Astrocyte (in vitro differentiated cells and primary cell): ENCODE data around the gene NAV1. TPM values are rescaled to one million over a fixed set of nuclear protein-coding genes. Genes with fewer than 3 reads are reported as not detected.

Experiments
- DNase-seq: peaks from one replicate; pipeline ENCODE4 v3.0.0-alpha.2; 2010; ENCODE audit warnings: low read depth
- FAIRE-seq: peaks from 2 replicates; lab custom pipeline; 2011; peaks lifted over from hg19 to GRCh38; lab: Jason Lieb, UNC
- H2AFZ ChIP-seq: 2 replicates; pipeline ENCODE4 v1.6.0; 2012; ENCODE audit warnings: low read depth, low read length, inconsistent platforms
- H3K27ac ChIP-seq: 2 replicates; pipeline ENCODE4 v1.5.1; 2011; ENCODE audit warnings: low read depth, low read length, inconsistent platforms
- H3K27me3 ChIP-seq: 2 replicates; pipeline ENCODE4 v1.6.0; 2011; ENCODE audit warnings: low read length, inconsistent platforms; ENCODE audit not compliant: insufficient read depth
- H3K36me3 ChIP-seq: 2 replicates; pipeline ENCODE4 v1.5.1; 2011; ENCODE audit warnings: low read length, inconsistent platforms; ENCODE audit not compliant: insufficient read depth
- H3K4me1 ChIP-seq: 2 replicates; pipeline ENCODE4 v1.5.1; 2011; ENCODE audit warnings: low read length, inconsistent platforms; ENCODE audit not compliant: insufficient read depth
- H3K4me2 ChIP-seq: 2 replicates; pipeline ENCODE4 v1.6.0; 2012; ENCODE audit warnings: low read length, inconsistent platforms
- H3K4me3 ChIP-seq: 2 replicates; pipeline ENCODE4 v1.5.1; 2011; ENCODE audit warnings: low read depth, mild to moderate bottlenecking, low read length, inconsistent platforms; ENCODE audit not compliant: insufficient read depth
- H3K79me2 ChIP-seq: 2 replicates; pipeline ENCODE4 v1.6.0; 2012; ENCODE audit warnings: mild to moderate bottlenecking, low read length, inconsistent platforms; ENCODE audit not compliant: insufficient read depth
- H3K9ac ChIP-seq: 2 replicates; pipeline ENCODE4 v1.6.0; 2012; ENCODE audit warnings: mild to moderate bottlenecking, low read length, inconsistent platforms
- H3K9me3 ChIP-seq: 2 replicates; pipeline ENCODE4 v1.5.1; 2012; ENCODE audit warnings: low read depth, mild to moderate bottlenecking, low read length, inconsistent platforms; ENCODE audit not compliant: insufficient read depth
- H4K20me1 ChIP-seq: 2 replicates; pipeline ENCODE4 v1.6.0; 2012; ENCODE audit warnings: low read length, inconsistent platforms; ENCODE audit not compliant: insufficient read depth
- H3K27ac Mint-ChIP-seq: one replicate; pipeline ENCODE4 v1.8.0; 2021; ENCODE audit warnings: mild to moderate bottlenecking, mixed read lengths; ENCODE audit not compliant: unreplicated experiment
- H3K27me3 Mint-ChIP-seq: one replicate; pipeline ENCODE4 v1.8.0; 2021; ENCODE audit warnings: low read depth, mixed read lengths; ENCODE audit not compliant: unreplicated experiment
- H3K36me3 Mint-ChIP-seq: one replicate; pipeline ENCODE4 v1.8.0; 2021; ENCODE audit warnings: low read depth, mixed read lengths; ENCODE audit not compliant: unreplicated experiment
- H3K4me1 Mint-ChIP-seq: one replicate; pipeline ENCODE4 v1.8.0; 2021; ENCODE audit warnings: low read depth, mixed read lengths; ENCODE audit not compliant: unreplicated experiment
- H3K4me3 Mint-ChIP-seq: one replicate; pipeline ENCODE4 v1.8.0; 2021; ENCODE audit warnings: mild to moderate bottlenecking, moderate library complexity, mixed read lengths; ENCODE audit not compliant: unreplicated experiment
- H3K9me3 Mint-ChIP-seq: one replicate; pipeline ENCODE4 v1.8.0; 2021; ENCODE audit warnings: mild to moderate bottlenecking, mixed read lengths; ENCODE audit not compliant: unreplicated experiment
- CTCF ChIP-seq: IDR thresholded peaks from 2 replicates; pipeline ENCODE4 v1.5.1; 2011; ENCODE audit warnings: low read depth, mild to moderate bottlenecking, inconsistent platforms, low read length, moderate library complexity; ENCODE audit not compliant: insufficient read depth
- EZH2 ChIP-seq: IDR thresholded peaks from 2 replicates; pipeline ENCODE4 v1.6.1; 2012; ENCODE audit warnings: mild to moderate bottlenecking, low read length, inconsistent platforms; ENCODE audit not compliant: insufficient read depth
- total RNA-seq: library from RNA; stranded (reverse); gene quantifications from 2 replicates; pipeline ENCODE4 v1.2.1, GENCODE V29; 2021

NAV1 gene
- total RNA-seq, 1 donor from 2014 or later, result 79.7 TPM

GRCh38 chr1:201533836-201534235 is 5.1 kb upstream of the NAV1 start:
- peaks cover 62% of the 10 kb centered on the region for H3K4me1 Mint-ChIP-seq
- Histone ChIP-seq H3K79me2 (no peaks in the 10 kb centered on the region), H3K9ac (no peak overlapping the region), H3K4me3 (no peak overlapping the region), H3K27me3 (no peaks in the 10 kb centered on the region), H2AFZ (no peak overlapping the region), H3K4me2 (no peak overlapping the region), H3K4me1 (peaks cover 52% of the 10 kb centered on the region), H3K27ac (no peak overlapping the region), H4K20me1 (no peaks in the 10 kb centered on the region), H3K9me3 (no peaks in the 10 kb centered on the region), H3K36me3 (no peaks in the 10 kb centered on the region)
- H3K4me3 Mint-ChIP-seq, result no peak overlapping the region
- no peak for FAIRE-seq
- H3K27me3 Mint-ChIP-seq, result no peaks in the 10 kb centered on the region
- DNase-seq, result no peak
- H3K9me3 Mint-ChIP-seq, result no peaks in the 10 kb centered on the region
- H3K36me3 Mint-ChIP-seq, result no peaks in the 10 kb centered on the region
- no peak overlapping the region for H3K27ac Mint-ChIP-seq
- no peak for TF ChIP-seq CTCF
- no peak for TF ChIP-seq EZH2

GRCh38 chr1:201535046-201535918 is 3.6 kb upstream of the NAV1 start:
- Histone ChIP-seq H3K9me3 (no peaks in the 10 kb centered on the region), H3K9ac (peak overlapping the region; percentile 21), H4K20me1 (no peaks in the 10 kb centered on the region), H2AFZ (peak overlapping the region; percentile 27), H3K79me2 (peaks cover 13% of the 10 kb centered on the region), H3K27me3 (no peaks in the 10 kb centered on the region), H3K4me2 (peak overlapping the region; percentile 22), H3K4me1 (peaks cover 52% of the 10 kb centered on the region), H3K36me3 (no peaks in the 10 kb centered on the region), H3K27ac (peak overlapping the region; percentile 40), H3K4me3 (no peak overlapping the region)
- no peaks in the 10 kb centered on the region for H3K9me3 Mint-ChIP-seq
- no peak for FAIRE-seq
- no peaks in the 10 kb centered on the region for H3K36me3 Mint-ChIP-seq
- H3K27ac Mint-ChIP-seq, result peak overlapping the region; percentile 94
- peak; percentile 66 for DNase-seq
- peaks cover 61% of the 10 kb centered on the region for H3K4me1 Mint-ChIP-seq
- no peak overlapping the region for H3K4me3 Mint-ChIP-seq
- TF ChIP-seq CTCF (no peak), EZH2 (no peak)
- H3K27me3 Mint-ChIP-seq, result no peaks in the 10 kb centered on the region

GRCh38 chr1:201535919-201536245 is 3.0 kb upstream of the NAV1 start:
- Mint-ChIP-seq H3K27ac (peak overlapping the region; percentile 41), H3K9me3 (no peaks in the 10 kb centered on the region), H3K4me1 (peaks cover 60% of the 10 kb centered on the region), H3K27me3 (no peaks in the 10 kb centered on the region), H3K4me3 (no peak overlapping the region), H3K36me3 (no peaks in the 10 kb centered on the region)
- Histone ChIP-seq H3K9ac (peak overlapping the region; percentile 1), H4K20me1 (no peaks in the 10 kb centered on the region), H3K79me2 (peaks cover 19% of the 10 kb centered on the region), H3K27ac (peak overlapping the region; percentile 49), H3K4me1 (peaks cover 53% of the 10 kb centered on the region), H3K27me3 (no peaks in the 10 kb centered on the region), H3K36me3 (no peaks in the 10 kb centered on the region), H3K9me3 (no peaks in the 10 kb centered on the region), H2AFZ (no peak overlapping the region), H3K4me2 (peak overlapping the region; percentile 82), H3K4me3 (no peak overlapping the region)
- no peak for TF ChIP-seq EZH2
- TF ChIP-seq CTCF, result no peak
- DNase-seq (no peak), FAIRE-seq (no peak)
